Hepatocyte (in vitro differentiated cells): ENCODE measurements around the gene CPEB1.

ENCODE experiments used
- EZH2 ChIP-seq: fragments of 200-600 bp; sonication (generic); IDR thresholded peaks from 2 replicates; pipeline ENCODE4 v1.6.1; 2016; ENCODE audit warnings: antibody characterized with exemption, mild to moderate bottlenecking, borderline replicate concordance
- EZH2phosphoT487 ChIP-seq: fragments of 200-600 bp; sonication (generic); IDR thresholded peaks from one replicate; pipeline ENCODE4 v1.6.1; 2018; ENCODE audit warnings: antibody characterized with exemption, mild to moderate bottlenecking, low read depth, moderate library complexity; ENCODE audit not compliant: unreplicated experiment, severe bottlenecking
- TF ChIP-seq, protein P1 (sequence below): fragments of 200-600 bp; sonication (generic); IDR thresholded peaks from 2 replicates; pipeline ENCODE4 v1.5.1; 2016; ENCODE audit warnings: antibody characterized with exemption, mild to moderate bottlenecking; ENCODE audit not compliant: poor library complexity

DNA sequence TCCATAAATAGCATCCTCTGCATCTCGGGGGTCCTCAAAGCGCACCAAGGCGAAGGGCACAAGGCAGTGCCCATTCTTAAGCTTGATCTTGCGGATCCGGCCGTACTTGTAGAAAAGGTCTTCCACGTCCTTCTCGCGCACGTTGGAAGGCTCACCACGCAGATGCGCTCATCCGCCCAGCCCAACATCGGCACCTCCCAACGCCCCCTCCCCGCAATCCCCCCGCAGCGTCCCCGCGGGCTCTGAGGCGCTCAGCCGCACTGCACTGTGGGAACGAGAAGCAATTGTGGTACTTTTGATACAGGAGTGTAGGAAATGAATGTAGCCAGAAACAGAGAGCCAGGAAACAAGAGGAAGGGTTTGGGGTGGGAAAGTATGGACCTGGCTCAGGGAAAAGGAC lies 45.0 kb upstream of the CPEB1 start:
- TF ChIP-seq, protein P1, sequence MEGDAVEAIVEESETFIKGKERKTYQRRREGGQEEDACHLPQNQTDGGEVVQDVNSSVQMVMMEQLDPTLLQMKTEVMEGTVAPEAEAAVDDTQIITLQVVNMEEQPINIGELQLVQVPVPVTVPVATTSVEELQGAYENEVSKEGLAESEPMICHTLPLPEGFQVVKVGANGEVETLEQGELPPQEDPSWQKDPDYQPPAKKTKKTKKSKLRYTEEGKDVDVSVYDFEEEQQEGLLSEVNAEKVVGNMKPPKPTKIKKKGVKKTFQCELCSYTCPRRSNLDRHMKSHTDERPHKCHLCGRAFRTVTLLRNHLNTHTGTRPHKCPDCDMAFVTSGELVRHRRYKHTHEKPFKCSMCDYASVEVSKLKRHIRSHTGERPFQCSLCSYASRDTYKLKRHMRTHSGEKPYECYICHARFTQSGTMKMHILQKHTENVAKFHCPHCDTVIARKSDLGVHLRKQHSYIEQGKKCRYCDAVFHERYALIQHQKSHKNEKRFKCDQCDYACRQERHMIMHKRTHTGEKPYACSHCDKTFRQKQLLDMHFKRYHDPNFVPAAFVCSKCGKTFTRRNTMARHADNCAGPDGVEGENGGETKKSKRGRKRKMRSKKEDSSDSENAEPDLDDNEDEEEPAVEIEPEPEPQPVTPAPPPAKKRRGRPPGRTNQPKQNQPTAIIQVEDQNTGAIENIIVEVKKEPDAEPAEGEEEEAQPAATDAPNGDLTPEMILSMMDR = no peak
- TF ChIP-seq EZH2phosphoT487 (no peak), EZH2 (no peak)
